GM19023 (cell line): ENCODE measurements around the gene PIGT.
A peak's percentile ranks its signal among the peaks of the same experiment; 100 is the strongest.

Experiments used
- ATAC-seq: cut with Tn5 transposase; IDR thresholded peaks from one replicate; pipeline ENCODE4 v1.9.1; 2021; ENCODE audit warnings: mild to moderate bottlenecking, moderate library complexity; ENCODE audit not compliant: unreplicated experiment

Gene PIGT

DNA sequence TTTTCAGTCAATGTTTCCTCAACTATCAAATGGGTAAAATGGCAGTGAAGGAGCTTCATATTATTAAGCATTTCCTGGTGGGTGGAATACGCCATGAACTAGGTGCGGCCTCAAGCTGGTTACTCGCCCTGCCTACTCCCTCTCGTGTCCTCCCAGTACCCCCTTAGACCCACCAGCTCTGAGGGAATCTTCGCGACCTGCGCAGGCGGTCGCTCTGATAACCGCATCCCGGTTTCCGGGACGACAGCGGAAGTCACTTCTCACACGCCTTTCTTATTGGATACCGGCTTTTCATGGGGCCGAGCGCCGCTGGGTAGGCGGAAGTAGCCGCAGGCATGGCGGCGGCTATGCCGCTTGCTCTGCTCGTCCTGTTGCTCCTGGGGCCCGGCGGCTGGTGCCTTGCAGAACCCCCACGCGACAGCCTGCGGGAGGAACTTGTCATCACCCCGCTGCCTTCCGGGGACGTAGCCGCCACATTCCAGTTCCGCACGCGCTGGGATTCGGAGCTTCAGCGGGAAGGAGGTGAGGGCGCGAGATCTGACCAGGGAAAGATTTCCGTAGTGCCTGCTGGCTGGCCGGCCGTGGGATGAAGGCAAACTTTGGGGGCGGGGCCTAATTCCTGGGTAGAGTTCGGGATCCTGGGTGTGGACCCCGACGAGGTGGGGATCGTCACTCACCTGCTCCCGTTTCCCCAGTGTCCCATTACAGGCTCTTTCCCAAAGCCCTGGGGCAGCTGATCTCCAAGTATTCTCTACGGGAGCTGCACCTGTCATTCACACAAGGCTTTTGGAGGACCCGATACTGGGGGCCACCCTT lies at the start of gene PIGT:
PIGT (plus strand) TSS at position 320 of the 816 bp plus-strand sequence; CDS start at position 336, 16 bp downstream.
- ATAC-seq, result peak; percentile 73

DNA sequence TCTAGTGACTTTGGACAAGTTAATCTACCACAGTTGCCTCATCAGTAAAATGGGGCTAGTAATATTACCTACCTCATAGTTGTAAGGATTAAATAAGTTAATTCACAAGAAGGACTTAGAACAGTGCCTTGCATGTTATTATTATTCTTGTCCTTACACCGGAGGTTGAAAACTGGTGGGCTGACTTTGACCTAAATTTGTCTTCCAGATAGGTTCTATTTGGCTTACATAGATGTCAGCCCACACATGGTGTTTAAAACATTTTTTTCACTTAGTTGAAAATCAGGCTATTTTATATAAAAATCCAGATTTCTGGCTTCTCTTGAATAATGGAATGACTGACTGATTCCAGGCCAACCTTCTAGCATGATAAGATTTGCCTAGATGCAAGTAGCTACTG lies 49.7 kb upstream of the PIGT start:
- no peak for ATAC-seq

DNA sequence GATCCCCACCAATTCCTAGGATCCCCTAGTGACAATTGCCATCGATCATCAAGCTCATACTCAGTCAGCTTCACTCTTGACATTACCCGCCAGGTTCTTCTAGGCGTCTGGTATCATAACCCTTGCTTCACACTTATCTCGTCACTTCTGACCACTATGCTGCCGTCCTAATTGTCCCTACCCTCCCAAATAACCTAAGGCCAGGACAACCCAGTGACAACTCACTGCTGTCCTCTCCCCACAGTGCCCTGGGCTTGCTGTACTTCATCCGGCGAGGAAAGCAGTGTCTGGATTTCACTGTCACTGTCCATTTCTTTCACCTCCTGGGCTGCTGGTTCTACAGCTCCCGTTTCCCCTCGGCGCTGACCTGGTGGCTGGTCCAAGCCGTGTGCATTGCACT lies 49.3 kb upstream of the PIGT start:
- ATAC-seq, result no peak

DNA sequence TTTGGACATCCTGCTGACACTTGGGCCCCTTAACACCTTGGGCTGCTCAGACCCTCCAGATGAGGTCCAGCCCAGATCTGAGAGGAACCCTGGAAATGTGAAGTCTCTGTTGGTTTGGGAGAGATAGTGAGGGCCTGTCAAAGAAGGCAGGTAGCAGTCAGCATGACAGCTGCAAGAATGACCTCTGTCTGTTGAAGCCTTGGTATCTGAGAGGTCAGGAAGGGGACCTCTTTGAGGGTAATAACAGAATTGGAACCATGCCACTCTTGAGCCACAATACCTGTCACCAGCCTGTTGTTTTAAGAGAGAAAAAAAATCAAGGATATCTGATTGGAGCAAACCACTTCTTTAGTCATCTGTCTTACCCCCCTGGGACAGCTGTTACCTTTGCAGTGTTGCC lies 48.8 kb upstream of the PIGT start:
- no peak for ATAC-seq

DNA sequence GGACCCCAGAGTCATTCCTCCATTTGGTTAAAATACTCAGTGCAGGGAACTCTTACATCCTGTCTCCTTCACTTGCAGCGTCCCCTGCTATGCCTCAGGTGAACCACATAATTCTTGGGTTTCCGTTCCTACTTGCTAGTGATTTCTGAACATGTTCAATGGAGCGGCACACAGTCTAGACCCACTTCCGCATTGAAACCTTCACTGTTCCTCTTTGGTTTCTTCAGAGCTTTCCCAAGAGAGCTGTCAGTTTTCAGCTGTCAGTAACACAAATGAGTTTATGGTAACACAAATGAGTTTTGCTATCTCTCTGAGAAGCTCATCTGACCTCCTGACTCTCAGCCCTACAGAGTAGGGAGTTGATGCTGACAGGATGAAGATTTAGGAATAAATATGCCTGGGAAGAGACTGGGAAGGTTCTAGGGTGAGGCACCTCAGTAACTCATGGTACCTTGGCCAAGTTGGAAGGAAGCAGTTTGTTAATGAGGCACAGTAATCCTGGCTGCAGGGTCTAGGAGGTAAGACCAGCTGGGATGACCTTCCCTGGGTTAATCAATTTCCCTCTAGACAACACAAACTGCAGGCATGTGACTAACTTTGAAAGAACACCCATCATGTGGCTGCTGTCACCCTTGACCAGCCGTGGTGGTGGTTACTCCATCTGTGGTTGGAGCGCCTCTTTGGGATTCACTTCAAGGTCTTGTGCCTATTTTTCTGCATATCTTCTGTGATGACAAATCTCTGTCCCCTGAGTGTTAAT lies 47.5 kb upstream of the PIGT start:
- ATAC-seq, result peak; percentile 73

DNA sequence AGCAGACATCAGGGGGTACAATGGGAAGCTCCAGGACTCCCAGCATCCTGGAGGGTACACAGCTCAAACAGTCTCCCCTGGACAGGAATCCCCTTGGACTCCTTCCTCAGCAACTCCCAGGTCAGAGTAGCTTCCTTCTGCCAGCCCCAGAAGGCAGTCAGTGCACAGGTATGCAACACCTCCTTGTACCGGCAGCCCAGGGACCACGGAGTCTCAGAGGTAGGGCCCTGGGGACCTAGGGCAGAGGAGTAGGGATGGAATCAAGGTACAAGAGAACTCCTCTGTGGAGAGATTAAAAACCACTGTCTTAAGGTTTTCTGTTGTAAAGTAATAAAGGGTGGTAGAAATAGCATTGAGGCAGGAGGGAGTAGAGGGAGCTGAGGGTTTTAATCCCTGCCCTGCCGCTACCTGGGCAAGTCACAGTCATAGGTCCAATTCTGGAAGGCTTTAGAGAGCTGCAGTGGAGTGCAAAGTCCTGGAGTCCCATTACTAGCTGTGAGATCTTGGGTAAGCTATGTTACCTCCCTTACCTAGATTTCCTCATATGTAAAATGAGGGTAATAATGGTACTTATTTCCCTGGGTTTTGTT lies 45.3 kb upstream of the PIGT start:
- no peak for ATAC-seq

DNA sequence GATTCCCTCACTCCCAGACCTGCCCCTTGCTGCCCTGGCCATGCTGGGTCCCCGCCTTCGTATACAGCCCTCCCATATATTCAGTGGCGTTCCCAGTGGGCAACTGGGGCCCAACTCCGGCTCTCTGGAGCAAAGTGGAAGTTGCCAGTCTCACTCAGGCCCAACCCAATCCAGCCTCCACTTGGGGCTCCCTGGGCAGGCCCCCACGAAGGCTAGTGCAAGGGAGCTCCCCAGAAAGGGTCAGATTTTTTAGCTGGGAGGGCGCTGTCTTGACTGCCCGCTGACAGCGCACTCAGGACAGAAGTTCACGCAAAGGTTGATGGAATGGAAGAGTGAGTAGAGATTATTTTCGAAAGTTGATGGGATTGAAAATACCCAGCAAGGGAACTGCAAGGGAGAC lies 43.7 kb upstream of the PIGT start:
- ATAC-seq, result no peak

DNA sequence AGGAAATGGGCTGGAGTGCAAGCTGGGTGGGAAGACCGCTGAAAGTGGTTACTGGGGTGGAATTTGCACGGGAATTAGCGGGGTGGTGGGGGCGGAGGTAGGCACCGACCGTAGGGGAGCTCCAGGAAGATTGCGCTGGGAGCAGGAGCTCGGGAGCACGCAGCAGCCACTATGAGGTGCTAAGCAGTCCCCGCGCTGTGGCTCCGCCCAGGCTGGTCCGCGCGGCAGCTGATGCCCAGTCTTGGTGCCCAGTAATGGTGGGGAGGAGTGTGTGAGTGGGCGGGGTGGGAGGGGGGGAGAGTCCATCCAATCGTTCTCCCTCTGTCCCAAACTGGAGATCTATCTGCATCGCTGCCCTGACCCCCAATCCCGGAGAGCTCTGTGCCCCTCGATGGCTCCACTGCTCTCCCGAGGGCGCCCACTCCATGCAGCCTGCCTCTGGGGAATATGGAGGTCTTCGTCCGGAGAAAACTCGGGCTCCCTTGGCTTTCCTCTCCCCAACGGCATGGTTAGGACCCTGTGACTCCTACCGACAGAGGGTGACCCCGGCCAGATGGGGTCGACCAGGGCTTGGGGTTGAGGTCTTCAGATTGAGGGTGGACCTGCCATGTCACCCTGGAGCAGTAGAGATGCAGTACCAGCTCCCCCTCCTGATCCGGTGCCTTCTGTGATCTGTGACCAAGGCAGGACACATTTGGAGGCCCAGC lies 43.1 kb upstream of the PIGT start:
- ATAC-seq, result no peak

DNA sequence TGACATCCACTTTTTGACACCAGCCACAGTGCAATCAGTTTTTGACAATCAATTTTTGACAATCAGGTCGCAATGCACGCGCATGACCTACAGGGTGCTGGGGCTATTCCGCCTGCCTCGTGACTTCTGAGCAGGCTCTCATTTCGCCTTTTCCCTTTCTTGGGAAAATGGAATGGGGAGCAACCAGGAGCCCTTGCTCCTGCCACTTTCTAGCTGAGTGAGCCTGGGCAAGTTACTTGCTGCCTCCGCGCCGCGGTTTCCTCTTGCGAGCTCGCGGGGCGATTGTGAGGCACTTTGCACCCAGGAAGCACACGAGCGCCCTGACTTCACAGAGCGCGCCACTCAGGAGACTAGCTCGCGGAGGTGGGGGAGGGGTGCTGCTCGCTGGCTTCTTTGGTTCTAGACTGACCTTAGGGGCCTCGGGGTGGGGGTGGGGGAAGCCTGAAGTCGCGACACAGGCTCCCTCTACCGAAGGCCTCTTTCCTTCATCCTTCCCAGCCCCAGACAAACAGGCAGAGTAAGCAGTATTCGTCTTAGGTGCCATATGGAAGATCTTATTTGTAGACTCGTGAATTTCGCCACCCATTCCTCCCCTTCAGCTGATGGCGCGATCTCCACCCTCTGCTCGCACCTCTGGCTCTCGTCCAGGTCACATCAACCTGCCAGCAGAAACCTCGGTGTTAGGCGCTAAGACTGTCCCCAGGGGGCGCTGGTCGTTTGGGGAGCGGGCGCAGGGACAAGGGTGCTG lies 42.4 kb upstream of the PIGT start:
- peak; percentile 78 for ATAC-seq

DNA sequence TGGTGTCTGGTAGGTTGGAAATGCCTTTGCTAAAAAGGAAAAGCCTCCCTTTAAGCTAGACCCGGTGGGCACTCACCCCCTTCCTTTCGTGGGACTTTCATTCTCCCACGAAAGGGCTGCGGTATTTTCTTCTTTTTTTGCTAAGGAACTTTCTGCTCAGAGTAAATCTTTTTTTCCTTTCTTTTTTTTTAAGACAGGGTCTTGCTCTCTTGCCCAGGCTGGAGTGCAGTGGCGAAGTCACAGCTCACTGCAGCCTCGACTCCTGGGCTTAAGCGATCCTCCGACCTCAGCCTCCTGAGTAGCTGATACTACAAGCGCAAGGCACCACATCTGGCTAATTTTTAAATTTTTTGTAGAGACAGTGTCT lies 41.9 kb upstream of the PIGT start:
- ATAC-seq, result no peak

DNA sequence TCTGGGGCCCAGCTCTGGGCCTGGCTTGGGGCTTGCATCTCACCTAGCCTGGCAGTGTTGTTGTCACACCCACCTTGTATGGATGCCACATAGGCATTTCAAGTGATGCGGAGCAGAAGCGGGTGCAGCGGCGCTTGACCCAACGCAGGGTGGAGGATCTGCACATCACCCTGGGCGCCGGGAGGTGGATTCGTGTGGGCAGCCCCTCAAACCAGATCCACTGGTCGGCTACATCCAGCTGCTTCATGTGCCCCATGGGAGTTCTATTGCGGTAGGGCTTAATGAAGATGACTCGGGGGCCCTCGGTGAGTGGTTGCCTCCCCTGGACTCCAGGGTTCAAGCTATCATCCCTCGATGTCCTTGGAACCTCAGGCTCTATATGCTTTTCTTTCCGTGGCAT lies 41.0 kb upstream of the PIGT start:
- ATAC-seq, result no peak

DNA sequence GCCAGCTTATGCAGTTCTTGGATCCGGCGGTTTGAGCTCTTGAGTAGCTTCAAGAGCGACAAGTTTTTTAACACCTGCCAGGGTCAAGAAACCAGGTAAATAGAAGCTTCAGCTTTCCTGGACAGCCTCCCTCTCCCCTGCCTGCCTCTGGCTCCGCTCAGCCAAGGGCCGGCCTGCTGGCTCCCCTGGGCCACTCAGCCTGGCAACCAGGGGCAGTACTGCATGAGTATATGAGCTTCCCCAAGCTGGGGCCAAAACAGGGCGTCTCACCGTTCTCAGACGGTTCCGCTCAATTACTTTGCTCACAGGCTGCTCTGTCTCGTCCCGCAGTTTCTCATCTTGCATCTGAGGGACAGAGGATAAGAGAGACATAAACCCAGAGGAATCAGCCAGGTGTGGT lies 38.7 kb upstream of the PIGT start:
- ATAC-seq, result no peak

DNA sequence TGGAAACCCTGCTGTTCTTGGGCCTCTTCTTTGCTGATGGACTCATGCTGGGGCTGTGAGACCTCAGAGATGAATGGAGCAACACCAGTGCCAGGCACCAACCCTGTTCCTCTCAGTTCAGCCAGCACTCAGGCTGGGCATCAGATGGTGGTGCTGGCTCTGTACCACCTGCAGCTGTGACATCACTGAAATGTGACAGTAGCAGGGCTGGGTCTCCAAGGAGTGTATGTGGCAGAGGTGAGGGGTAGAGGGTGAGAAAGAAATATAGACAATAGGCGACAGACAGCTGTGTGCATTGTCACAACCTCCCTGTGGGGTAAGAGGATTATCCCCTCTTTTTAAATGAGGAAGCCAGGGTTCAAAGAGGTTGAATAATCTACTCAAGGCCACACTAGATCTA lies 37.8 kb upstream of the PIGT start, which contains the start of gene TP53TG5:
TP53TG5 (minus strand) TSS at position 135 of the 400 bp plus-strand sequence; CDS start at position 46, 89 bp downstream.
- ATAC-seq, result no peak

DNA sequence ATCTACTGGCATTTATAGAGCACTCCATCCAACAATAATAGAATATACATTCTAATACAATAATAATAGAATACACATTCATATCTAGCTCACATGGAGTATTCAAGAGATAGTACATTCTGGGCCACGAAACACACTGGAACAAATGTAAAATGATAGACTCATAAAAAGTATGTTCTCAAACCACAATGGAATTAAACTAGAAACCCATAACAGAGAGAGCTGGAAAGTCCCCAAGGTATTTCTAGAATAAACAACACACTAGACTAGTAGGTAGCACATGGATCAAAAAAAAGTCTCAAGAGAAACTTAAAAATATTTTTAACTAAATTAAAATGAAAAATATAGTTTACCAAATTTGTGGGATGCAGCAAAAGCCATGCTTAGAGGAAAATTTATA lies 28.7 kb upstream of the PIGT start:
- no peak for ATAC-seq

DNA sequence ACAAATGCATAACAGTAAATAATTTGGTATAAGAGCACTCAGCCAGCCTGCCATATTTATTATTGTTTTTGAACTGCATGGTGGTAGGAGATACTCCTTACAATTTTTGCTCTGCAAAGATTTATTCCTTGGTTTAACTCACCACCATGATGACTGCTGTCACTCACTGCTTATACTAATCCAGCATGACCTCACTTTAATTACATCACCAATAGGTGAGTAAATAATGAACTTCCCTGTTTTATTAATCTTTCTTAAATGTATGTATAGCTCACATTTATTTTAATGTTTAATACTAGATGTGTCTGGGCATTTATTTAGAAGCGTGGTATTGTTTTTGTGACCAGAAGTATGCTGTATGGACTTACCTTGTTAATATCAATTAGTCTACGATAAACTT lies 25.0 kb upstream of the PIGT start:
- no peak for ATAC-seq

DNA sequence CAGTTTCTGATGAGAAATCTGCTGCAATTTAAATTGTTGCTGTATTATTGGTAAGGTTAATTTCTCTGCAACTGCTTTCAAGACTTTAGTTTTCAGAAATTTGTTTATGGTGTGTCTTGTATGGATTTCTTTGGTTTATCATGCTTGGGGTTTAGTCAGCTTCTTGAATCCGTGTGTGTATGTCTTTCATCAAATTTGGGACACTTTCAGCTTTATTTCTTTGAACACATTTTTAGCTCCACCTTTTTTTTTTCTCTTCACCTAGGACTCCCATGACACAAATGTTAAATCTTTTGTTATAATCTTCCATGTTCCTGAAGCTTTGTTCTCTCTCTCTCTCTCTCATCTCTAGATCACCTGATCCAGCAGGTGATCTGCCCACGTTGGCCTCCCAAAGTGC lies 24.4 kb upstream of the PIGT start:
- ATAC-seq, result no peak

DNA sequence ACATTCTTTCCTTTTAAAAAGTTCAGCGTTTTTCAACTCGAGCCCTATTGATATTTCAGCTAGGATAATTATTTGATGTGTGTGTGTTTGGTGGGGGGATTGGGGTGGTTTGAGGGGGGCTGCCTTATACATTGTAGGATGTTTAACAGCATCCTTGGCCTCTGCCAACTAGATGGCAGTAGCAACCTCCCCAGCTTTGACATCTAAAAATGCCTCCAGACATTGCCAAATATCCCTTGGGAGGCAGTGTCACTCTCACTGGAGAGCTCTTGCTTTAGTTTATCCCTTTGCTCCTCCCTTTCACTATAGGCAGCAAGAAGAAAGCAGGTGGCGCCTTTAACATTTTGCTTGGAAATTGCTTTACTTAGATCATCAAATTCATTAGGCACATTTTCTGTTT lies 23.2 kb upstream of the PIGT start:
- no peak for ATAC-seq

DNA sequence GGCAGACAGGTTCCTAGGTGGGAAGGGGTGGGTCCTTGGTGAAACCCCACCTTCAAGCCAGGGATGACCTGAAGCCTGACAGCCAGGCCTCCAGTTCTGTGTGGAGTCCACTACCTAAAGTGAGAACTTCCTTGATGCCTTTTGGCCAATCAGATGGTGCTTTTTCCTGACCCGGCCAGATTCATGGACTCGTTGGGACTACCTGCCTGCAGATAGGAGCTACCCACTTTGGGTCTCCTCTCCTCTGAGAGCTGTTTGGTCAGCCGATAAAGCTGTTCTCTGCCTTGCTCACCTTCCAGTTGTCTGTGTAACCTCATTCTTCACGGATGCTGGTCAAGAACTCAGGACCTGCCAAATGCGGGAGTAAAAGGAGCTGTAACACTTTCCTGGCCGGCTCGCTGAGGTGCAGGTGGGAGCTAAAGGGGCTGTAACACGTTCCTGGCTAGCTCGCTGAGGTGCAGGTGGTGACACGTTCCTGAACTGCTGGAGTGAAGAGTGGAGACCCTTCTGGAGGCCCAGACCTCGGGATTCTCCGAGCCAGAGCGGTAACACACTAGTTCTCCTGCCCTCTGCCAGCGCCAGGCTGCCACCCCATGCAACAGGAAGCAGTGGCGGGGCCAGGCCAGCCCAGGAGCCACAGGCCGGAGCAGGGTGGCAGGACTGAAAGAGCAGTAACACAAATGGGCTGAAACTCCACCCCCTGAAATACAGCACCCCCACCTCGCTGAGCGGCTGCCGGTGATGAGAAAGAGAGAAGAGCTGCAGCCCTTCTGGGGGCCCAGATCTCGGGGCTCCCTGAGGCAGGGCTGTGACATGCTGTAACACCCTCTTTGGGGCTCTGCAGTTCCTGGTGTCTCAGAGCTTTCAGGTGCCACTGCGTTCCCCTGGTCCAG lies 21.5 kb upstream of the PIGT start:
- ATAC-seq, result no peak

DNA sequence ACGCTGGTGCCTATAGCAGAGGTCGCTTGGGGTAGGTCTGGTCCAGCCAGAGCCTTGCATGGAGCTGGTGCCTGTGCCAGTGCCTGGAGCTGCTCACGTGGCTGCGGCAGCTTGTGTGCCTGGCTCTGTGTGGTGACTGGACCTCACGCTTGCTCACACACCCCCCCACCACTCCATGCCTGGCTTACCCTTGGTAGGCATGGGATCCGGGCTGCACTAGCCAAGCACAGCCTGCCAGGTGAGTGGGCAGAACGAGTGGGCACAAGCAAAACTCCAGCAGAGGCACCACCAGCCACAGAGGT lies 20.9 kb upstream of the PIGT start:
- no peak for ATAC-seq

DNA sequence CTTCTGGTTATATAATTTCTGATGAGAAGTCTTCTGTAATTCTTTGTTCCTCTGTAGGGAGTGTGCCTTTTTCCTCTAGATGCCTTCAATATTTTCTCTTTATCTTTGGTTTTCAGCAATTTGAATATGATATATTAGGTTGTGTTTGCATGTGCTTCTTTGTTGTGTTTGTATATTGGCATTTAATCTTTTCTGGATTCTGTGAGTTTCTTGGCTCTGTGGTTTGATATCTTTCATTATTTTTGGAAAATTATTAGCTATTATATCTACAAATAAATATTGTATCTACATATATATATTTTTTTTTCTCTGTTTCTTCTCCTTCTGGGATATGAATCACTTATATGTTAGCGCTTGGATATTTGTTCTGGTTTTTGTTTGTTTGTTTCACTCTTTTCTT lies 16.9 kb upstream of the PIGT start:
- no peak for ATAC-seq
